Measurements from ENCODE around the gene USHBP1.

Gene USHBP1

DNA sequence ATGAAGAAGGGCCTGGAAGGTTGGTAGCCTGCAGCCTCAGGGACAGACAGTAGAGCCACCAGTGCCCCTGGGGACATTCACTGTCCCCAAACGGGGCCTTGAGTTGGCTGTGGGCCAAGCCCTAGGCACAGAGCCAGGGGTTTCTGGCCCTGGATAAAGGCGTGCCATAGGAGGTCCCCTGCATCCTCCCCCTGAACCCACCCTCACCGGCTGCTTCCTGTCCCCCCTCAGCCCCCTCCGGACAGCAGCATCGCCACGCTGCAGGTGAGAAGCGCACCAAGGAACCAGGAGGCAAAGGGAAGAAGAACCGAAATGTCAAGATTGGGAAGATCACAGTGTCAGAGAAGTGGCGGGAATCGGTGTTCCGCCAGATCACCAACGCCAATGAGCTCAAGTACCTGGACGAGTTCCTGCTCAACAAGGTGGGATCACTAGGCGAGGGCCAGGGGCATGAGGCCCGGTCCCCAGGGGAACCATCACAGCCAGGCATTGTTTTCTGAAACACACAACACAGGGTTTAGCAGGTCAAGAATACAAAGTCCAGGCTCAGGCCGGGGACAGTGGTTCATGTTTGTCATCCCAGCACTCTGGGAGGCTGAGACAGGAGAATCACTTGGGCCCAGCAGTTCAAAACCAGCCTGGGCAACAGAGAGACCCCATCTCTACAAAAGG is 64.0 kb downstream of the USHBP1 start:
- DNase-seq (ENCODE audit: low read depth, low spot score), result no peak
- H3K4me3 ChIP-seq (ENCODE audit: low read length), result no peak overlapping the region

All from Jurkat, Clone E6-1 (cell line).